Measurements from ENCODE around the gene KIRREL3. TPM values are rescaled to one million over a fixed set of nuclear protein-coding genes. Genes with fewer than 3 reads are reported as not detected.

KIRREL3 gene
- total RNA-seq, 1 donor from 2014 or later, result not detected

GRCh38 chr11:126440792-126441514 is 559.6 kb downstream of the KIRREL3 start:
- DNase-seq (ENCODE audit: low read depth), result peak; percentile 39
- H3K36me3 ChIP-seq (ENCODE audit: control insufficient read depth, insufficient read depth, low read length), result no peaks in the 10 kb centered on the region
- no peak overlapping the region for H3K4me3 ChIP-seq (ENCODE audit: low read depth, low read length)
- peak; percentile 94 for TF ChIP-seq CTCF (IDR thresholded peaks at IDR 0.05; ENCODE audit: insufficient read depth, low read length, severe bottlenecking)
- H3K27me3 ChIP-seq (ENCODE audit: control insufficient read depth, insufficient read depth, low read length), result peaks cover 6% of the 10 kb centered on the region
- FAIRE-seq, result no peak

GRCh38 chr11:126440276-126440675 is 560.3 kb downstream of the KIRREL3 start:
- H3K4me3 ChIP-seq (ENCODE audit: low read depth, low read length), result no peak overlapping the region
- peaks cover 6% of the 10 kb centered on the region for H3K27me3 ChIP-seq (ENCODE audit: control insufficient read depth, insufficient read depth, low read length)
- no peak for FAIRE-seq
- no peak for TF ChIP-seq CTCF (IDR thresholded peaks at IDR 0.05; ENCODE audit: insufficient read depth, low read length, severe bottlenecking)
- no peaks in the 10 kb centered on the region for H3K36me3 ChIP-seq (ENCODE audit: control insufficient read depth, insufficient read depth, low read length)
- no peak for DNase-seq (ENCODE audit: low read depth)

- DNase-seq (ENCODE audit: low read depth), result no peak
- H3K4me3 ChIP-seq (ENCODE audit: low read depth, low read length), result no peak overlapping the region
- no peak for FAIRE-seq
- no peak for TF ChIP-seq CTCF (IDR thresholded peaks at IDR 0.05; ENCODE audit: insufficient read depth, low read length, severe bottlenecking)
- no peaks in the 10 kb centered on the region for H3K36me3 ChIP-seq (ENCODE audit: control insufficient read depth, insufficient read depth, low read length)
- peaks cover 6% of the 10 kb centered on the region for H3K27me3 ChIP-seq (ENCODE audit: control insufficient read depth, insufficient read depth, low read length)
Measured at GRCh38 chr11:126438691-126439090, 561.9 kb downstream of the KIRREL3 start.

GRCh38 chr11:126438272-126438671 is 562.3 kb downstream of the KIRREL3 start:
- FAIRE-seq (no peak), DNase-seq (ENCODE audit: low read depth) (no peak)
- H3K4me3 ChIP-seq (ENCODE audit: low read depth, low read length), result no peak overlapping the region
- H3K27me3 ChIP-seq (ENCODE audit: control insufficient read depth, insufficient read depth, low read length), result peaks cover 6% of the 10 kb centered on the region
- TF ChIP-seq CTCF (IDR thresholded peaks at IDR 0.05; ENCODE audit: insufficient read depth, low read length, severe bottlenecking), result no peak
- H3K36me3 ChIP-seq (ENCODE audit: control insufficient read depth, insufficient read depth, low read length), result no peaks in the 10 kb centered on the region

GRCh38 chr11:126437731-126438130 is 562.8 kb downstream of the KIRREL3 start:
- Histone ChIP-seq H3K36me3 (ENCODE audit: control insufficient read depth, insufficient read depth, low read length) (no peaks in the 10 kb centered on the region), H3K4me3 (ENCODE audit: low read depth, low read length) (no peak overlapping the region), H3K27me3 (ENCODE audit: control insufficient read depth, insufficient read depth, low read length) (peaks cover 4% of the 10 kb centered on the region)
- TF ChIP-seq CTCF (IDR thresholded peaks at IDR 0.05; ENCODE audit: insufficient read depth, low read length, severe bottlenecking), result no peak
- no peak for DNase-seq (ENCODE audit: low read depth)
- FAIRE-seq, result no peak

Data from bronchial epithelial cell (primary cell).